HCT116 (cell line): ENCODE results near the gene CLDN10.

Source experiments
- ELF1 ChIP-seq: IDR thresholded peaks from 2 replicates; pipeline ENCODE4 v1.6.1; 2012; ENCODE audit warnings: low read depth, borderline replicate concordance
- EZH2 ChIP-seq: fragments of 200-600 bp; sonication (generic); IDR thresholded peaks from 2 replicates; pipeline ENCODE4 v1.6.1; 2017; ENCODE audit warnings: antibody characterized with exemption, mixed run types
- EZH2phosphoT487 ChIP-seq: fragments of 200-600 bp; IDR thresholded peaks from 2 replicates; pipeline ENCODE4 v1.6.1; 2018; ENCODE audit warnings: antibody characterized with exemption, borderline replicate concordance
- JUND ChIP-seq: IDR thresholded peaks from 2 replicates; pipeline ENCODE4 v1.6.1; 2012
- POLR2A ChIP-seq: IDR thresholded peaks from 2 replicates; pipeline ENCODE4 v1.7.0; 2011; ENCODE audit warnings: borderline replicate concordance; ENCODE audit not compliant: insufficient read depth, insufficient read length; ENCODE audit errors: extremely low read depth
- RAD21 ChIP-seq: IDR thresholded peaks from 2 replicates; pipeline ENCODE4 v1.6.1; 2012; ENCODE audit warnings: low read depth, mild to moderate bottlenecking
- SP1 ChIP-seq: IDR thresholded peaks from 2 replicates; pipeline ENCODE4 v1.6.1; 2012; ENCODE audit warnings: low read depth
- TF ChIP-seq, protein P1 (sequence below), 3 experiments: fragments of 200-600 bp in 1 of 3; sonication (generic) in 1 of 3; IDR thresholded peaks in 2 of 3; conservative IDR thresholded peaks in 1 of 3; 2 replicates each; pipeline ENCODE4 v1.5.1; 2012 to 2017; ENCODE audit warnings: low read depth in 2 of 3, low read length in 2 of 3, antibody characterized with exemption in 1 of 3, borderline replicate concordance in 1 of 3, control low read depth in 1 of 3, mild to moderate bottlenecking in 1 of 3, mixed read lengths in 1 of 3, mixed run types in 1 of 3, moderate library complexity in 1 of 3; ENCODE audit not compliant: insufficient read depth in 1 of 3
- TF ChIP-seq, protein P2 (sequence below): IDR thresholded peaks from 2 replicates; pipeline ENCODE4 v1.6.1; 2011; ENCODE audit warnings: mild to moderate bottlenecking, low read length, moderate library complexity; ENCODE audit not compliant: insufficient replicate concordance; ENCODE audit errors: extremely low read depth

DNA sequence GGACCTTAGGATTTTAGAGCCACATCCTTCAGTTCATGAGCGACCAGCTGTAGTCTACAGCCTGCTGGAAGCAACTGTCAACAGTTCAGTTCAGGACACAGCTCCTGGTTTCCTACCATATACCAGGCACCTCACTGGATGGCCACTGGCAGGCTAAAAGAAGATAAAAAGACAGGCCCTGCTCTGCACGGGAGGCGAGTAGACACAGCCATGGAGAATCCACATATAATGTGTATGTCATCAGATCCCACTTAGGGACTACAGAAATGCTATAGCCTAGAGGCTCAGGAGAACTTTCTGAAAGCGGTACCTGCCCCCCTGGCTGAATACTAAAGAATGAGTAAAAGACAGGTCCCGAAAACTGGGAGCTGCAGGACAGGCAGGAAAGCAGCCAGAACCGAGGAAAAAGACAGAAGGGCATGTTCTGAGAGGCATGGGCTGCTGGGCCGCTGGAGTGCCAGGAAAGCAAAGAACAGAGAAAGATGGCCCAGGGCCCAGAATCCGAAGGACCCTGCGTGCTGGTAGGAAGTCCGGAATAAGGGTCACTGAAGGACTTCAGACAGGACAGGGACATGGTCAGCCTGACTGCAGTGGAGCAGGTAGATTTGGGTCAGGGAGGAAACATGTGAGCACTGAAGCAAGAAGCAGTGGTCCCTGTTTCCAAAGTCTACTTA lies 68.4 kb downstream of the CLDN10 start:
- TF ChIP-seq, protein P1, sequence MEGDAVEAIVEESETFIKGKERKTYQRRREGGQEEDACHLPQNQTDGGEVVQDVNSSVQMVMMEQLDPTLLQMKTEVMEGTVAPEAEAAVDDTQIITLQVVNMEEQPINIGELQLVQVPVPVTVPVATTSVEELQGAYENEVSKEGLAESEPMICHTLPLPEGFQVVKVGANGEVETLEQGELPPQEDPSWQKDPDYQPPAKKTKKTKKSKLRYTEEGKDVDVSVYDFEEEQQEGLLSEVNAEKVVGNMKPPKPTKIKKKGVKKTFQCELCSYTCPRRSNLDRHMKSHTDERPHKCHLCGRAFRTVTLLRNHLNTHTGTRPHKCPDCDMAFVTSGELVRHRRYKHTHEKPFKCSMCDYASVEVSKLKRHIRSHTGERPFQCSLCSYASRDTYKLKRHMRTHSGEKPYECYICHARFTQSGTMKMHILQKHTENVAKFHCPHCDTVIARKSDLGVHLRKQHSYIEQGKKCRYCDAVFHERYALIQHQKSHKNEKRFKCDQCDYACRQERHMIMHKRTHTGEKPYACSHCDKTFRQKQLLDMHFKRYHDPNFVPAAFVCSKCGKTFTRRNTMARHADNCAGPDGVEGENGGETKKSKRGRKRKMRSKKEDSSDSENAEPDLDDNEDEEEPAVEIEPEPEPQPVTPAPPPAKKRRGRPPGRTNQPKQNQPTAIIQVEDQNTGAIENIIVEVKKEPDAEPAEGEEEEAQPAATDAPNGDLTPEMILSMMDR (IDR thresholded peaks at IDR 0.05 in 2 of 3, conservative IDR thresholded peaks at IDR 0.05 in 1 of 3; ENCODE audit: borderline replicate concordance in 1 of 3, insufficient read depth in 1 of 3, low read depth in 2 of 3, low read length in 2 of 3): no peak
- TF ChIP-seq POLR2A (no peak), JUND (no peak), SP1 (no peak), EZH2 (no peak), ELF1 (no peak), EZH2phosphoT487 (no peak), RAD21 (no peak)
- TF ChIP-seq, protein P2, sequence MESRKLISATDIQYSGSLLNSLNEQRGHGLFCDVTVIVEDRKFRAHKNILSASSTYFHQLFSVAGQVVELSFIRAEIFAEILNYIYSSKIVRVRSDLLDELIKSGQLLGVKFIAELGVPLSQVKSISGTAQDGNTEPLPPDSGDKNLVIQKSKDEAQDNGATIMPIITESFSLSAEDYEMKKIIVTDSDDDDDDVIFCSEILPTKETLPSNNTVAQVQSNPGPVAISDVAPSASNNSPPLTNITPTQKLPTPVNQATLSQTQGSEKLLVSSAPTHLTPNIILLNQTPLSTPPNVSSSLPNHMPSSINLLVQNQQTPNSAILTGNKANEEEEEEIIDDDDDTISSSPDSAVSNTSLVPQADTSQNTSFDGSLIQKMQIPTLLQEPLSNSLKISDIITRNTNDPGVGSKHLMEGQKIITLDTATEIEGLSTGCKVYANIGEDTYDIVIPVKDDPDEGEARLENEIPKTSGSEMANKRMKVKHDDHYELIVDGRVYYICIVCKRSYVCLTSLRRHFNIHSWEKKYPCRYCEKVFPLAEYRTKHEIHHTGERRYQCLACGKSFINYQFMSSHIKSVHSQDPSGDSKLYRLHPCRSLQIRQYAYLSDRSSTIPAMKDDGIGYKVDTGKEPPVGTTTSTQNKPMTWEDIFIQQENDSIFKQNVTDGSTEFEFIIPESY: no peak
